ENCODE data around the gene ERBB4.

- TF ChIP-seq POLR2A (IDR thresholded peaks at IDR 0.05) (no peak), POLR2AphosphoS5 (IDR thresholded peaks at IDR 0.05) (no peak)
Observed at GRCh38 chr2:212426637-212427412, 111.8 kb downstream of the ERBB4 start.
